Colonic mucosa (tissue), 4 donors: ENCODE data around the gene GNAQ. TPM values are rescaled to one million over a fixed set of nuclear protein-coding genes. Genes with fewer than 3 reads are reported as not detected.
"Not testable (repeated sequence)": the region's sequence is repeated elsewhere in the genome, so short reads cannot be mapped to it uniquely, and the experiment has no call there.

Source experiments
- DNase-seq: peaks from one replicate; pipeline ENCODE4 v3.0.0-alpha.2; 2020
- H3K27ac ChIP-seq: fragments of 200-600 bp; one replicate; pipeline ENCODE4 v1.8.0; 2021
- H3K27me3 ChIP-seq: fragments of 200-600 bp; one replicate; pipeline ENCODE4 v1.8.0; 2021
- H3K36me3 ChIP-seq: fragments of 200-600 bp; one replicate; pipeline ENCODE4 v1.8.0; 2021
- H3K4me1 ChIP-seq: fragments of 200-600 bp; one replicate; pipeline ENCODE4 v1.8.0; 2021; ENCODE audit warnings: mild to moderate bottlenecking
- H3K4me3 ChIP-seq: fragments of 200-600 bp; one replicate; pipeline ENCODE4 v1.8.0; 2021
- H3K9ac ChIP-seq, 2 donors: one replicate each; pipeline ENCODE4 v1.7.0; 2013; ENCODE audit warnings: control low read depth in 2 of 2, low read depth in 2 of 2, low read length in 2 of 2
- H3K9me3 ChIP-seq: fragments of 200-600 bp; one replicate; pipeline ENCODE4 v1.8.0; 2021
- intact Hi-C: fragments of 100-400 bp; cut with DNase I; formaldehyde crosslinking; loops from one replicate; pipeline ENCODE4 v1.14.1; 2022
- total RNA-seq, 2 donors: library from RNA; stranded (reverse); fragmentation: NEBNext Ultra II Directional in 1 of 2; extraction: Animal tissue kit (Norgen Biotek cat#: 25700) in 1 of 2; gene quantifications; one replicate each; pipeline ENCODE4 v1.2.1, GENCODE V29; 2021
- TF ChIP-seq, protein P1 (sequence below): fragments of 200-600 bp; IDR thresholded peaks from one replicate; pipeline ENCODE4 v1.8.0; 2022; ENCODE audit warnings: antibody characterized with exemption, mild to moderate bottlenecking
- donor health status: healthy.
- donor health status: DM: no; HTN: no; CAD: no.
- donor health status: DM: no; HTN: no; CAD: no.

GNAQ gene
- total RNA-seq, 2 donors from 2014 or later, result 75.6 to 105 TPM

GRCh38 chr9:77705636-77706035 is 326.0 kb downstream of the GNAQ start:
- Histone ChIP-seq H3K9ac (no peak overlapping the region), H3K9me3 (no peaks in the 10 kb centered on the region), H3K27ac (no peak overlapping the region), H3K36me3 (no peaks in the 10 kb centered on the region), H3K4me3 (no peak overlapping the region), H3K27me3 (no peaks in the 10 kb centered on the region), H3K4me1 (no peaks in the 10 kb centered on the region)
- TF ChIP-seq, protein P1, sequence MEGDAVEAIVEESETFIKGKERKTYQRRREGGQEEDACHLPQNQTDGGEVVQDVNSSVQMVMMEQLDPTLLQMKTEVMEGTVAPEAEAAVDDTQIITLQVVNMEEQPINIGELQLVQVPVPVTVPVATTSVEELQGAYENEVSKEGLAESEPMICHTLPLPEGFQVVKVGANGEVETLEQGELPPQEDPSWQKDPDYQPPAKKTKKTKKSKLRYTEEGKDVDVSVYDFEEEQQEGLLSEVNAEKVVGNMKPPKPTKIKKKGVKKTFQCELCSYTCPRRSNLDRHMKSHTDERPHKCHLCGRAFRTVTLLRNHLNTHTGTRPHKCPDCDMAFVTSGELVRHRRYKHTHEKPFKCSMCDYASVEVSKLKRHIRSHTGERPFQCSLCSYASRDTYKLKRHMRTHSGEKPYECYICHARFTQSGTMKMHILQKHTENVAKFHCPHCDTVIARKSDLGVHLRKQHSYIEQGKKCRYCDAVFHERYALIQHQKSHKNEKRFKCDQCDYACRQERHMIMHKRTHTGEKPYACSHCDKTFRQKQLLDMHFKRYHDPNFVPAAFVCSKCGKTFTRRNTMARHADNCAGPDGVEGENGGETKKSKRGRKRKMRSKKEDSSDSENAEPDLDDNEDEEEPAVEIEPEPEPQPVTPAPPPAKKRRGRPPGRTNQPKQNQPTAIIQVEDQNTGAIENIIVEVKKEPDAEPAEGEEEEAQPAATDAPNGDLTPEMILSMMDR, result no peak
- intact Hi-C loops, result no loop called here
- DNase-seq, result no peak

GRCh38 chr9:77702521-77703390 is 328.9 kb downstream of the GNAQ start:
- H3K4me1 ChIP-seq, DNase-seq, intact Hi-C loops, H3K27me3 ChIP-seq, H3K9me3 ChIP-seq, H3K27ac ChIP-seq, H3K36me3 ChIP-seq, H3K9ac ChIP-seq, H3K4me3 ChIP-seq: not testable (repeated sequence)

GRCh38 chr9:77697238-77697984 is 334.2 kb downstream of the GNAQ start:
- intact Hi-C loops, result no loop called here
- no peak overlapping the region for H3K4me3 ChIP-seq
- no peak overlapping the region for H3K9ac ChIP-seq
- H3K36me3 ChIP-seq, result no peaks in the 10 kb centered on the region
- H3K4me1 ChIP-seq, result no peaks in the 10 kb centered on the region
- H3K27ac ChIP-seq, result no peak overlapping the region
- no peaks in the 10 kb centered on the region for H3K27me3 ChIP-seq
- no peaks in the 10 kb centered on the region for H3K9me3 ChIP-seq
- TF ChIP-seq, protein P1, result no peak
- DNase-seq, result no peak

DNA sequence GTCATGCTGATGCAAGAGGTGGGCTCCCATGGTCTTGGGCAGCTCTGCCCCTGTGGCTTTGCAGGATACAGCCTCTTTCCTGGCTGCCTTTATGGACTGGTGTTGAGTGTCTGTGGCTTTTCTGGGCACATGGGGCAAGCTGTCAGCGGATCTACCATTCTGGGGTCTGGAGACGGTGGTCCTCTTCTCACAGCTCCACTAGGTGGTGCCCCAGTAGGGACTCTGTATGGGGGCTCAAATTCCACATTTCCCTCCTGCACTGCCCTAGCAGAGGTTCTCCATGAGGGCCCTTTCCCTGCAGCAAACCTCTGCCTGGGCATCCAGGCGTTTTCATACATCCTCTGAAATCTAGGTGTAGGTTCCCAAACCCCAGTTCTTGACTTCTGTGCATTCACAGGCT is 340.9 kb downstream of the GNAQ start:
- H3K9ac ChIP-seq, H3K4me1 ChIP-seq, H3K27ac ChIP-seq, DNase-seq, intact Hi-C loops, H3K36me3 ChIP-seq, H3K9me3 ChIP-seq, H3K27me3 ChIP-seq, H3K4me3 ChIP-seq: not testable (repeated sequence)

DNA sequence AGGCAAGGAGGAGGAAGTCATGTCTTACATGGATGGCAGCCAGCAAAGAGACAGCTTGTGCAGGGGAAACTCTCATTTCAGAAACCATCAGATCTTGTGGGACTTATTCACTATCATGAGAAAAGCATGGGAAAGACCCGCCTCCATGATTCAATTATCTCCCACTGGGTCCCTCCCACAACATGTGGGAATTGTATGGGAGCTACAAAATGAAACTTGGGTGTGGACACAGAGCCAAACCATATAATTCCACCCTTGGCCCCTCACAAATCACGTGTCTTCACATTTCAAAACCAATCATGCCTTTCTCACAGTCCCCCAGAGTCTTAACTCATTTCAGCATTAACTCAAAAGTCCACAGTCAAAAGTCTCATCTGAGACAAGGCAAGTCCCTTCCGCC is 341.5 kb downstream of the GNAQ start:
- not testable (repeated sequence) for H3K27ac ChIP-seq, H3K4me3 ChIP-seq, H3K36me3 ChIP-seq

DNA sequence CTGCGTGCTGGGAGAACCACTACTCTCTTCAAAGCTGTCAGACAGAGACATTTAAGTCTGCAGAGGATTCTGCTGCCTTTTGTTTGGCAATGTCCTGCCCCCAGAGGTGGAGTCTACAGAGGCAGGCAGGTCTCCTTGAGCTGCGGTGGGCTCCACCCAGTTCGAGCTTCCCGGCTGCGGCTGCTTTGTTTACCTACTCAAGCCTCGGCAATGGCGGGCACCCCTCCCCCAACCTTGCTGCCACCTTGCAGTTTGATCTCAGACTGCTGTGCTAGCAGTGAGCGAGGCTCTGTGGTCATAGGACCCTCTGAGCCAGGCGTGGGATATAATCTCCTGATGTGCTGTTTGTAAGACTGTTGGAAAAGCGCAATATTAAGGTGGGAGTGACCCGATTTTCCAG is 343.9 kb downstream of the GNAQ start:
- H3K9ac ChIP-seq, H3K27ac ChIP-seq, H3K9me3 ChIP-seq, H3K36me3 ChIP-seq, H3K4me3 ChIP-seq, intact Hi-C loops, H3K27me3 ChIP-seq, H3K4me1 ChIP-seq, DNase-seq: not testable (repeated sequence)

More for the DNA sequence above, 341.5 kb downstream of the GNAQ start:
- H3K9me3 ChIP-seq, DNase-seq, intact Hi-C loops, H3K4me1 ChIP-seq, H3K9ac ChIP-seq, H3K27me3 ChIP-seq: not testable (repeated sequence)

DNA sequence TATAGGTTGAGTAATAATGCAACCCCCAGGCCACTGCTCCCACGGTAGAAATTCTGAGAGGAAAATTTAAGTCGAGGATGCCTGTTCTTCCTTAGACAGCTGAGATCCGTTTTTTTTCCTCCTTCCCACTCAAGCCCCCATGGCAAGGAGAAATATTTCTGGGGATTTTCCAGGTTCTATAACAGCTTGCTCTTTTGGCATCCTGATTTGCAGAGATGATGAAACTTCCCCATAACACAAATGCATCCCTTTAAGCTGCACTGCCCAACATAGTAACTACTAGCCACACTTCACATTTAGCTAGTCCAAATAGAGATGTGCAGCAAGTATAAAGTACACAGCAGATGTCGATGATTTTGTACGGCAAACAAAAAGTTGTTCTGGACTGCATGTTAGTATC is 351.0 kb downstream of the GNAQ start:
- no peak for DNase-seq
- Histone ChIP-seq H3K27me3 (no peaks in the 10 kb centered on the region), H3K4me3 (no peak overlapping the region), H3K36me3 (no peaks in the 10 kb centered on the region), H3K9me3 (no peaks in the 10 kb centered on the region), H3K4me1 (no peaks in the 10 kb centered on the region), H3K27ac (no peak overlapping the region), H3K9ac (no peak overlapping the region)
- TF ChIP-seq, protein P1, result no peak
- intact Hi-C loops, result no loop called here
